Femur (tissue), 1 donor: ENCODE measurements around the gene ZDHHC18.

Experiments
- DNase-seq: peaks from one replicate; pipeline ENCODE4 v3.0.0-alpha.2; 2017

Gene ZDHHC18

GRCh38 chr1:26826261-26827105 is at the start of gene ZDHHC18:
ZDHHC18 (plus strand) TSS chr1:26826688; CDS start chr1:26826805, 117 bp downstream.
- peak; percentile 78 for DNase-seq

GRCh38 chr1:26779098-26779668 is 47.3 kb upstream of the ZDHHC18 start:
- DNase-seq: no peak

GRCh38 chr1:26780344-26780957 is 46.0 kb upstream of the ZDHHC18 start:
- no peak for DNase-seq

GRCh38 chr1:26781206-26781825 is 45.2 kb upstream of the ZDHHC18 start:
- no peak for DNase-seq

GRCh38 chr1:26782521-26783212 is 43.8 kb upstream of the ZDHHC18 start:
- DNase-seq: no peak

- no peak for DNase-seq
These were observed 42.9 kb upstream of the ZDHHC18 start for GRCh38 chr1:26783646-26784022.

- no peak for DNase-seq
These were observed 42.2 kb upstream of the ZDHHC18 start for GRCh38 chr1:26784023-26784871.

GRCh38 chr1:26784886-26785285 is 41.6 kb upstream of the ZDHHC18 start:
- DNase-seq: no peak

GRCh38 chr1:26785611-26786436 is 40.7 kb upstream of the ZDHHC18 start:
- peak; percentile 46 for DNase-seq

- peak; percentile 85 for DNase-seq
These were observed 39.8 kb upstream of the ZDHHC18 start for GRCh38 chr1:26786437-26787380.

GRCh38 chr1:26787381-26787705 is 39.1 kb upstream of the ZDHHC18 start:
- peak; percentile 37 for DNase-seq

- peak; percentile 93 for DNase-seq
These were observed 38.6 kb upstream of the ZDHHC18 start, which contains the start of gene PIGV for GRCh38 chr1:26787706-26788514. PIGV (plus strand) TSS chr1:26787950; CDS start chr1:26790816, 2,866 bp downstream.

- DNase-seq: no peak
These were observed 38.0 kb upstream of the ZDHHC18 start for GRCh38 chr1:26788515-26788785.

- DNase-seq: peak; percentile 92
These were observed 37.5 kb upstream of the ZDHHC18 start for GRCh38 chr1:26788836-26789611.

GRCh38 chr1:26789612-26789865 is 36.9 kb upstream of the ZDHHC18 start:
- no peak for DNase-seq

- DNase-seq: no peak
These were observed 36.6 kb upstream of the ZDHHC18 start for GRCh38 chr1:26789931-26790330.

- DNase-seq: no peak
These were observed 35.9 kb upstream of the ZDHHC18 start for GRCh38 chr1:26790551-26790953.

GRCh38 chr1:26791148-26791547 is 35.3 kb upstream of the ZDHHC18 start:
- DNase-seq: no peak

GRCh38 chr1:26791626-26792025 is 34.9 kb upstream of the ZDHHC18 start:
- no peak for DNase-seq
